Endothelial cell of umbilical vein (primary cell): Measurements from ENCODE around the gene WFDC6. TPM values are rescaled to one million over a fixed set of nuclear protein-coding genes. Genes with fewer than 3 reads are reported as not detected.

Source experiments
- BruUV-seq: library from RNA; stranded (reverse); fragments of 400-500 nt; replicated peaks from 2 replicates; lab custom pipeline; 2021; lab: Mats Ljungman, UMichigan
- CTCF ChIA-PET: fragments of 300-600, 350-600 bp; sonication (Branson Sonifier 250); formaldehyde crosslinking; loops from one replicate; lab custom pipeline; 2021; ENCODE audit warnings: antibody characterized with exemption, inconsistent platforms; lab: Charles Lee
- POLR2A ChIA-PET: fragments of 300-600, 350-600 bp; sonication (Branson Sonifier 250); formaldehyde crosslinking; loops from one replicate; lab custom pipeline; 2021; ENCODE audit warnings: antibody characterized with exemption, inconsistent platforms; lab: Charles Lee
- DNase-seq: peaks from one replicate; pipeline ENCODE4 v3.0.0-alpha.2; 2011; ENCODE audit warnings: low read depth, low spot score
- FAIRE-seq: peaks from 2 replicates; lab custom pipeline; 2011; peaks lifted over from hg19 to GRCh38; lab: Jason Lieb, UNC
- H2AFZ ChIP-seq: 2 replicates; pipeline ENCODE4 v1.6.0; 2012; ENCODE audit warnings: low read depth, low read length, control low read depth, inconsistent platforms
- H3K27ac ChIP-seq: 2 replicates; pipeline ENCODE4 v1.5.1; 2011; ENCODE audit warnings: low read depth, mild to moderate bottlenecking, control low read depth, low read length, moderate library complexity; ENCODE audit not compliant: insufficient read depth
- H3K27me3 ChIP-seq, 2 experiments: 2 replicates each; pipeline versions ENCODE4 v1.6.0 to v1.6.1; 2011; ENCODE audit warnings: low read length in 2 of 2, mixed read lengths in 1 of 2; ENCODE audit not compliant: control insufficient read depth in 2 of 2, insufficient read depth in 2 of 2
- H3K36me3 ChIP-seq, 2 experiments: 2 replicates in 1 of 2; 3 replicates in 1 of 2; pipeline ENCODE4 v1.5.1; 2011; ENCODE audit warnings: low read length in 2 of 2, mild to moderate bottlenecking in 1 of 2, moderate library complexity in 1 of 2; ENCODE audit not compliant: control insufficient read depth in 2 of 2, insufficient read depth in 2 of 2; ENCODE audit errors: extremely low read depth in 1 of 2
- H3K4me1 ChIP-seq: 3 replicates; pipeline ENCODE4 v1.5.1; 2011; ENCODE audit warnings: mild to moderate bottlenecking, low read length; ENCODE audit not compliant: control insufficient read depth, insufficient read depth; ENCODE audit errors: extremely low read depth
- H3K4me2 ChIP-seq: 2 replicates; pipeline ENCODE4 v1.6.1; 2011; ENCODE audit warnings: low read length, control low read depth, mixed read lengths; ENCODE audit not compliant: insufficient read depth
- H3K4me3 ChIP-seq, 3 experiments: fragments of 200-600 bp in 1 of 3; sonication (generic), shearing (Covaris generic) in 1 of 3; replicated peaks in 1 of 3; 2 replicates each; pipeline ENCODE4 v1.5.1; 2011 to 2016; ENCODE audit warnings: control low read depth in 3 of 3, low read length in 3 of 3, mild to moderate bottlenecking in 2 of 3, inconsistent platforms in 1 of 3, low read depth in 1 of 3, moderate library complexity in 1 of 3; ENCODE audit not compliant: insufficient read depth in 1 of 3
- H3K79me2 ChIP-seq: 2 replicates; pipeline ENCODE4 v1.6.0; 2012; ENCODE audit warnings: low read length, inconsistent platforms; ENCODE audit not compliant: control insufficient read depth, insufficient read depth
- H3K9ac ChIP-seq: replicated peaks from 2 replicates; pipeline ENCODE3; 2011; ENCODE audit warnings: low read length, control low read depth; ENCODE audit not compliant: insufficient read depth; ENCODE audit errors: extremely low read depth
- H3K9me1 ChIP-seq: replicated peaks from 3 replicates; pipeline ENCODE4 v1.6.0; 2011; ENCODE audit warnings: mild to moderate bottlenecking, low read length; ENCODE audit not compliant: control insufficient read depth, insufficient read depth; ENCODE audit errors: extremely low read depth
- H3K9me3 ChIP-seq: replicated peaks from 2 replicates; pipeline ENCODE4 v1.5.1; 2012; ENCODE audit warnings: low read length, inconsistent platforms; ENCODE audit not compliant: control insufficient read depth, insufficient read depth
- H4K20me1 ChIP-seq: replicated peaks from 2 replicates; pipeline ENCODE3; 2011; ENCODE audit warnings: mild to moderate bottlenecking, low read length; ENCODE audit not compliant: control insufficient read depth, insufficient read depth; ENCODE audit errors: extremely low read depth
- FOS ChIP-seq: IDR thresholded peaks from 2 replicates; pipeline ENCODE4 v1.6.1; 2011; ENCODE audit warnings: mild to moderate bottlenecking, low read length, moderate library complexity, borderline replicate concordance; ENCODE audit not compliant: insufficient read depth
- GATA2 ChIP-seq: IDR thresholded peaks from 2 replicates; pipeline ENCODE4 v1.7.0; 2011; ENCODE audit warnings: low read depth, mild to moderate bottlenecking, moderate library complexity, mixed read lengths, low read length; ENCODE audit not compliant: insufficient read length, insufficient read depth
- JUN ChIP-seq: IDR thresholded peaks from 2 replicates; pipeline ENCODE4 v1.6.1; 2011; ENCODE audit warnings: borderline replicate concordance, low read depth; ENCODE audit not compliant: insufficient read length, insufficient read depth
- MYC ChIP-seq: IDR thresholded peaks from one replicate; pipeline ENCODE4 v1.6.1; 2011; ENCODE audit warnings: mild to moderate bottlenecking, low read depth, low read length
- POLR2A ChIP-seq: IDR thresholded peaks from 2 replicates; pipeline ENCODE4 v1.6.1; 2012; ENCODE audit warnings: low read depth, mild to moderate bottlenecking, control low read depth, low read length
- POLR2AphosphoS5 ChIP-seq: IDR thresholded peaks from 2 replicates; pipeline ENCODE4 v1.6.1; 2012; ENCODE audit warnings: low read depth, mild to moderate bottlenecking, control low read depth, low read length, moderate library complexity; ENCODE audit not compliant: insufficient read depth
- dilution Hi-C: fragments of 300-500 bp; cut with MboI; formaldehyde crosslinking; loops from one replicate; pipeline ENCODE4 v1.15.0; 2019; ENCODE audit warnings: low sequenced_read_pairs; ENCODE audit not compliant: extremely low pct_ligation_motif_present
- intact Hi-C: fragments of 100-400 bp; cut with micrococcal nuclease; formaldehyde crosslinking; loops from one replicate; pipeline ENCODE4 v1.10.0; 2022
- polyA plus RNA-seq, 4 experiments: library from polyadenylated mRNA; depleted of rRNA in 3 of 4; stranded (reverse) in 3 of 4; unstranded in 1 of 4; fragments of >200 nt; gene quantifications; 2 replicates each; pipeline versions ENCODE4 v1.2.1 to v1.2.3, GENCODE V29; 2011 to 2012; ENCODE audit warnings: missing spikeins in 1 of 4
- total RNA-seq: library from RNA; stranded (reverse); gene quantifications from 2 replicates; pipeline ENCODE4 v1.2.3, GENCODE V29; 2021

The WFDC6 gene
- total and polyA plus RNA-seq, 2 donors (not counting 3 experiments of a cell fraction or from before 2014, with no cell fraction given), result not detected

DNA sequence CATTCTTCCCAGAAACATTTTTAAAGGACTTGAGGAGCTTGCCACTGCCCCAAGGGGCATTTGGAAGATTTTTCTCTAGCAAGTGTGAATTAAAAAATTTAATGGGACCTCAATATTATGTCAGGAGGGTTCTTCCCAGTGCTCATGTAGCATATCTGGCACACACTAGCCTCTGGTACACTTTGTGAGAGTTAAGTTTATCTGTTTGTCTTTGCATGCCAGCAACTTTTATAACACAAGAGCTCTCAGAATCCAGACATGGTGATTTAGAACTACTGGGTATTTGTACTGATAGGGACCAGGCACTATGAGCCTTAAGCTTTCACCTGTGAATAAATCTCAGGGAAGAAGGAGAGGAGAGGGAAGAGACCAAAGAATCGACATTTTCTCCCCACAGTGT, 36.7 kb downstream of the WFDC6 start:
- Histone ChIP-seq H3K4me2 (no peak overlapping the region), H3K9me3 (no peaks in the 10 kb centered on the region), H3K27ac (no peak overlapping the region), H2AFZ (no peak overlapping the region), H3K79me2 (no peaks in the 10 kb centered on the region), H3K4me3 (no peak overlapping the region), H3K9me1 (no peaks in the 10 kb centered on the region), H3K27me3 (peaks cover 3% of the 10 kb centered on the region in 2 experiments), H3K36me3 (no peaks in the 10 kb centered on the region), H4K20me1 (no peaks in the 10 kb centered on the region), H3K4me1 (no peaks in the 10 kb centered on the region), H3K9ac (no peak overlapping the region)
- no peak for DNase-seq
- intact Hi-C loops, result no loop called here
- no TSS peak for BruUV-seq
- TF ChIP-seq MYC, result no peak
- TF ChIP-seq JUN, result no peak
- no peak for TF ChIP-seq POLR2A
- ChIA-PET POLR2A (no interaction called here), CTCF (interaction anchor here (1.0 kb wide), 1 partner anchor 129 kb away, joined by 3 read pairs; no protein-coding TSS in a partner anchor)
- no peak for FAIRE-seq
- dilution Hi-C loops, result no loop called here

DNA sequence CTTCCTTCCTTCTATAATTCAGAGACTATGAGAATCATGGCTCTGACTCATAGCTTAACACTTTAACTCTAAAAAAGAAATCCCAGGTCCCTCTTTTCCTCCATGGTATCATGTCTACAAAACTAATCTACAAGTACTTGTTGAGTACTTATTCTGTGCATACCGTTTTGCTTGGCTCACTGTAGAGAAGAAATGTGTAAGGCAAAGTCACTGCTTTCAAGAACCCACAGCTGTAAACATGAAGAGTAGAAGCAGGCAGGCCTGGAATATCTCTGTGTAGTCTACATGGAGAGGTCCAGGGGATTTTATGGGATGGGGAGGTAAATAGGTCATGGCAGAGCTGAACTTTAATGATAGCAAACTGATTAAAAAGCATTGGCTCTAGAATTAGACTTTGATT, 37.7 kb downstream of the WFDC6 start:
- POLR2A ChIA-PET, result interaction anchor here (0.6 kb wide), 1 partner anchor 44 kb away, joined by 5 read pairs; no protein-coding TSS in a partner anchor
- Histone ChIP-seq H3K27ac (no peak overlapping the region), H3K9me1 (no peaks in the 10 kb centered on the region), H3K4me1 (no peaks in the 10 kb centered on the region), H3K36me3 (no peaks in the 10 kb centered on the region), H3K9ac (no peak overlapping the region), H2AFZ (no peak overlapping the region), H3K27me3 (peaks cover 3% of the 10 kb centered on the region in 2 experiments), H4K20me1 (no peaks in the 10 kb centered on the region), H3K79me2 (no peaks in the 10 kb centered on the region), H3K4me2 (no peak overlapping the region), H3K4me3 (no peak overlapping the region), H3K9me3 (no peaks in the 10 kb centered on the region)
- intact Hi-C loops (no loop called here), dilution Hi-C loops (no loop called here)
- FAIRE-seq (no peak), DNase-seq (no peak)
- no TSS peak for BruUV-seq
- CTCF ChIA-PET, result no interaction called here
- no peak for TF ChIP-seq POLR2A
- no peak for TF ChIP-seq FOS
- TF ChIP-seq JUN, result no peak
- TF ChIP-seq GATA2, result no peak
- TF ChIP-seq POLR2AphosphoS5, result no peak
- TF ChIP-seq MYC, result no peak
